ENCODE data around the gene APLP2.

DNA sequence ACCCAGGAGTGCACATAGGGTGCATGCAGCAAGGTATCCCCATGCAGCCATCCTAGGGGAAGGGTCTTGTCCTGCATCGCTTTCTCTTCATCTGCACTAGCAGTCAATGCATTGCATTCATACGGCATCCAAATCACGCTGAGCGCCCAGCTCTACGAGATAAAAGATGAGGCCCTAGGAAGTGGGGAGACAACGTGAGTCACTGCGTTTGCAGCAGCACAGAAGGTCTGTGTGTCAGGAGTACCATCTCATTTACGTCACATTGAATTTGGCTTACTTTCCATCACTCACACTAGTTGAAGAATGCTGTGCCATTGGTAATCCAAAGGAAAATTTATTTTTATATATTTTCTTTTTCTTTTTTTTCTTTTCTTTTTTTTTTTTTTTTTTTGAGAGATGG, 87.4 kb downstream of the APLP2 start:
- TF ChIP-seq, protein P1, sequence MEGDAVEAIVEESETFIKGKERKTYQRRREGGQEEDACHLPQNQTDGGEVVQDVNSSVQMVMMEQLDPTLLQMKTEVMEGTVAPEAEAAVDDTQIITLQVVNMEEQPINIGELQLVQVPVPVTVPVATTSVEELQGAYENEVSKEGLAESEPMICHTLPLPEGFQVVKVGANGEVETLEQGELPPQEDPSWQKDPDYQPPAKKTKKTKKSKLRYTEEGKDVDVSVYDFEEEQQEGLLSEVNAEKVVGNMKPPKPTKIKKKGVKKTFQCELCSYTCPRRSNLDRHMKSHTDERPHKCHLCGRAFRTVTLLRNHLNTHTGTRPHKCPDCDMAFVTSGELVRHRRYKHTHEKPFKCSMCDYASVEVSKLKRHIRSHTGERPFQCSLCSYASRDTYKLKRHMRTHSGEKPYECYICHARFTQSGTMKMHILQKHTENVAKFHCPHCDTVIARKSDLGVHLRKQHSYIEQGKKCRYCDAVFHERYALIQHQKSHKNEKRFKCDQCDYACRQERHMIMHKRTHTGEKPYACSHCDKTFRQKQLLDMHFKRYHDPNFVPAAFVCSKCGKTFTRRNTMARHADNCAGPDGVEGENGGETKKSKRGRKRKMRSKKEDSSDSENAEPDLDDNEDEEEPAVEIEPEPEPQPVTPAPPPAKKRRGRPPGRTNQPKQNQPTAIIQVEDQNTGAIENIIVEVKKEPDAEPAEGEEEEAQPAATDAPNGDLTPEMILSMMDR (conservative IDR thresholded peaks at IDR 0.05; ENCODE audit: low read depth, low read length): no peak
- no peak for TF ChIP-seq RFX5 (IDR thresholded peaks at IDR 0.05; ENCODE audit: low read depth, low read length)
- TF ChIP-seq POLR2A (IDR thresholded peaks at IDR 0.05; ENCODE audit: low read depth, low read length): no peak
- TF ChIP-seq CEBPB (IDR thresholded peaks at IDR 0.05; ENCODE audit: low read depth, low read length): no peak
- TF ChIP-seq NFE2L2 (IDR thresholded peaks at IDR 0.05; ENCODE audit: low read depth, low read length): no peak
- TF ChIP-seq MAFK (IDR thresholded peaks at IDR 0.05; ENCODE audit: low read depth, low read length): no peak
- TF ChIP-seq BHLHE40 (IDR thresholded peaks at IDR 0.05; ENCODE audit: low read depth, low read length): no peak
- TF ChIP-seq SMC3 (IDR thresholded peaks at IDR 0.05; ENCODE audit: low read depth, low read length): no peak
- TF ChIP-seq FOS (IDR thresholded peaks at IDR 0.05; ENCODE audit: low read depth, low read length): no peak
- TF ChIP-seq, protein P2, sequence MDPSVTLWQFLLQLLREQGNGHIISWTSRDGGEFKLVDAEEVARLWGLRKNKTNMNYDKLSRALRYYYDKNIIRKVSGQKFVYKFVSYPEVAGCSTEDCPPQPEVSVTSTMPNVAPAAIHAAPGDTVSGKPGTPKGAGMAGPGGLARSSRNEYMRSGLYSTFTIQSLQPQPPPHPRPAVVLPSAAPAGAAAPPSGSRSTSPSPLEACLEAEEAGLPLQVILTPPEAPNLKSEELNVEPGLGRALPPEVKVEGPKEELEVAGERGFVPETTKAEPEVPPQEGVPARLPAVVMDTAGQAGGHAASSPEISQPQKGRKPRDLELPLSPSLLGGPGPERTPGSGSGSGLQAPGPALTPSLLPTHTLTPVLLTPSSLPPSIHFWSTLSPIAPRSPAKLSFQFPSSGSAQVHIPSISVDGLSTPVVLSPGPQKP (IDR thresholded peaks at IDR 0.05; ENCODE audit: borderline replicate concordance, low read depth, low read length): no peak
- no peak for TF ChIP-seq RAD21 (IDR thresholded peaks at IDR 0.05; ENCODE audit: low read length)
- TF ChIP-seq, protein P3, sequence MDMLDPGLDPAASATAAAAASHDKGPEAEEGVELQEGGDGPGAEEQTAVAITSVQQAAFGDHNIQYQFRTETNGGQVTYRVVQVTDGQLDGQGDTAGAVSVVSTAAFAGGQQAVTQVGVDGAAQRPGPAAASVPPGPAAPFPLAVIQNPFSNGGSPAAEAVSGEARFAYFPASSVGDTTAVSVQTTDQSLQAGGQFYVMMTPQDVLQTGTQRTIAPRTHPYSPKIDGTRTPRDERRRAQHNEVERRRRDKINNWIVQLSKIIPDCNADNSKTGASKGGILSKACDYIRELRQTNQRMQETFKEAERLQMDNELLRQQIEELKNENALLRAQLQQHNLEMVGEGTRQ (IDR thresholded peaks at IDR 0.05; ENCODE audit: low read depth, low read length): no peak
- no peak for TF ChIP-seq MAZ (IDR thresholded peaks at IDR 0.05; ENCODE audit: borderline replicate concordance, low read depth, low read length)
- TF ChIP-seq CHD1 (IDR thresholded peaks at IDR 0.05; ENCODE audit: low read depth, low read length): no peak
